ENCODE measurements around the gene NUCKS1.

The NUCKS1 gene

DNA sequence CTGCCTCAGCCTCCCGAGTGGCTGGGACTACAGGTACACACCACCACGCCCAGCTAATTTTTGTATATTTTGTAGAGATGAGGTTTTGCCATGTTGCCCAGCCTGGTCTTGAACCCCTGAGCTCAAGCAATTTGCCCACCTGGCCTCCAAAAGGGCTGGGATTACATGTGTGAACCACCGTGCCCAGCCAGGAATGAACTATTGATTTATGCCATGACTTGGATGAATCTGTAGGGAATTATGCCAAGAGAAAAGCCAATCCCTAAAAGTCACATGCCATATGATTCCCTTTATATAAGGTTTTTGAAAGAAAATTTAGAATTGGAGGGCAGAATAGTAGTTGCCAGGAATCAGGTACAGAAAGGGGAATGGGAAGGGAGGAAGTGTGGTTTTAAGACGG lies 50.6 kb downstream of the NUCKS1 start:
- no peak for ATAC-seq

DNA sequence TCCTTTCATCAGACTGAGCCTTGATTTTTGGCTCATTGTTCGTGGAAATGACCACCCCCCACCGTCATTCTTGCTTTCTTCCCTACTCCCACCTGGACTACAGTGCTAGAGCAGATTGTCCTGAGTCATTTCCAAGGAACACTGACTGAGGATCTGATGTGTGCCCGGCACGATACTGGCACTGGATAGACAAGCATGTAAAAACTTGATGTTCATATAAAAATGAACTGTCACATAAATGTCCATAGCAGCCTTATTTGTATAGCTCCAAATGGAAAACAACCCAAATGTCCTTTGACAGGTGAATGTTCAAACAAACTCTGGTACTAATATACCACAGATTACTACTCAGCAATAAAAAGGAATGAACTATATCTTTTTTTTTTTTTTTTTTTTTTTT lies 51.1 kb downstream of the NUCKS1 start:
- ATAC-seq: no peak

DNA sequence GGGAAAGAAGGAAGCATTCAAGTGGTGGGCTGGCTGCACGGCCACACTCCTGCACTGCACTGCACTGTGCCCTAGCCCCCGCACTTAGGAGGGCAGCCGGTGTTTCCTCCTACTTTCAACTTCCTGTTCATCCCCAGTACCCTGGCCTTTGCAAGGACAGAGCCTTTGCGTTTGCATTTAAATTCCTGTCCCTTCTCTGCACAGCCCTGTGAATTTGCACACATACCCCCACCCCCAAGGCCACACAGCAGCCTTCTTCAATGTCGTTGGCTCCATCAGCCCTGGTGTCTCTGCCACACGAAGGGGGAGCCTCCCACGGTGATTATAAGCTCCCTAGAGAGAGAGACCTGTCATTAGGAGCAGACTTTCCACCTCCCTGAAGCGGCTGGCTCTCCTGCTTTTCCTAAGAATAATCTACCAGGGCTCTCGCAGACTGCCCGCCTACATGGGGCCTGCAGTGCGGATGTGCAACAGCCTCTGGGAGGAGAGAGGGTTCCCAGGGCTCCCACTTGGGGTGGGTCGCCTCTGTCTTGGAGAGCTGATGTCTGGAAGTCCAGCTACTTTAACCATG lies 56.5 kb downstream of the NUCKS1 start:
- ATAC-seq: no peak

DNA sequence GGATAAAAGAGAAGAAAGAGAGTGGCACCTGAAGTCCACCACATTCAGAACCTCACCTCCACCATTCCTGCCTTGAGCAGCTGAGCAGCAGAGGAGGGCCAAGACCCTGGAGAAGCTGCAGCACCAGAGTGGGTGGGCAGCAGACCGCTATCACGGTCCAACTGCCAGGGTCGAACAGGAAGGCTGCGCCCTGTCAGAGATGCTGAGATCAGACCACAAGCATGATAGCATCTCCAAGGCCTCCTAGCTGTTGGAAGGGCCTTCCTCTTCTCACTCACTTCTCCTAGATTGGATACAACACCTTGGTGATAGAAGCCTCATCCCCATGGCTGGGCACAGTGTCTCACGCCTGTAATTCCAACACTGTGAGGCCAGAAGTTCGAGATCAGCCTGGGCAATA lies 57.6 kb downstream of the NUCKS1 start:
- ATAC-seq: no peak

DNA sequence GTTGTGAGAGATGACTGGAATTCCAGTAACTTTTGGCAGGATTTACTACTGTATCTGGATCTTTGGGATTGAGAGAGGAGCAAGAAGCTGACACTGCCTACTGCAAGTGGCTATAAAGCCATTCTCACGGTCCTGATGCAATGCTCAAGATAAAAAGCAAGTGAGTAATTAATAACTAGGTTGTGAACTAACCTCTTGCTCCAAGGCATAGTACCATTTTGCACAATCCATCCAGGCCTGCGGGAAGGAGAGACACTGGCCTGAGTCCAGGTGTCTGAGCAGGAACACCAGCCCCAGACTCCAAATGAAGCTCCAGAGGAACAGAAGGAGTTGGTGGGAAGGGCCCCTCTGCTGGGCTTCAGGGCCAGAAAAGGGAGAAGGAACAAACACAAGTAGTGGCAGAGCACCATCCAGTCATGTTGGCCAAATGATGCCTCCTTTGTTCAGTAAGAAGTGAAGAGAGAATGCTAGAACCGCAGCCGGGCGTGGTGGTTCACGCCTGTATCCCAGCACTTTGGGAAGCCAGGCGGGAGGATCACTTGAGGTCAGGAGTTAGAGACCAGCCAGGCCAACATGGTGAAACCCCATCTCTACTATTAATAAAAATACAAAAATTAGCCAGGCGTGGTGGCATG lies 59.7 kb downstream of the NUCKS1 start:
- ATAC-seq: no peak

DNA sequence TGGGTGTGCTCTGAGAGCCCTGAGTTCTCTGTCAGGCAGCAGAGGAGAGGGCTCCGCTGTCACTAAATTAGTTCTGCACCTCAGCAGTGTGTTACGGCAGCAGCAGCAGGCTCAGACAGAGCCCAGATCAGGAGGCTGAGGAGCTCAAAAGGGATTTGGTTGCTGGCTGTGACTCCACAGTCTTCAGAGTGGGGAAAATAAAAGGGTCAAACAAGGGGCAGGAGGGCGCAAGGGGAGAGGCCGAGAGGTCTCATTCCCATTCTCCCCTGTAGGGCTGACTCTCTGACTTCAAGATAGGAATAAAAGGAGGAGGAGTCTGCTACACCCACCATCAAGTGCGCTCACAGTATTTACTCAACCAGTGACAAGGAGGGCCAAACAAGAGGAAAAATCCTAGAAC lies 60.5 kb downstream of the NUCKS1 start:
- ATAC-seq: no peak

DNA sequence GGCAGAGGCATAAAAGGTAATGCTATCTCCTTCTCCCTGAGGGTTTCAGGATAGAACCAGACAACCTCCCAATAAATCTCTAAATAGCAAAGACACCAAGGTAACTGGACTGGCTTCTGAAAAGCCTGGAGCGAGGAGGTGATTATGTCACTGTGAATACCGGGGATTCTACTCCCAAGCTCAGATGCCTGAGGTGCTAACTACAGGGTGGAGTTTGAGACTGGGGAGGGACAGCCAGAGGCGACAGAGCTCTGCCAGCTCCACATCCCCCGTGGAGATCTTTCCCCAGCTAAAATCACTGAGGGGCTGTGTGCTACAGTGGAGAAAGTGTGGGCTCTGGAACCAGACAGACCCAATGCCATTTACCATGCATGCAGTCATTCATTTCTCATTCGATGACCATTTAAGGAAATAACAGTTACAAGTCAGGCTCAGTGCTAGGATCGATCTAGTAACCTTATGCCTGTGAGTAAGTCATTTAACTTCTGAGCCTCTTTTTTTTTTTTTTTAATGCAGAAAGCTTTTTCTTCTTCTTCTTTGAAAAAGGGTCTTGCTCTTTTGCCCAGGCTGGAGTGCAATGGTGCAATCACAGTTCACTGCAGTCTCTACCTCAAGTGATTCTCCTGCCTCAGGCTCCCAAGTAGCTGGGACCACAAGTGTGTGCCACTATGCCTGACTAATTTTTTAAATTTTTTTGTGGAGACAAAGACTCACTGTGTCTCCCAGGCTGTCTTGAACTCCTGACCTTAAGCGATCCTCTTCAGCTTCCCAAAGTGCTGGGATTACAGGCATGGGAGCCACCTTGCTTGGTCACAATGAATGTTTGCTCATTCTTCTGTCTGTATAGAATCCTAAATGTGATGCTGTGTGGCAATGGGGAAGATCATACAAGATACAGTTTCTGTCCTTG lies 61.6 kb downstream of the NUCKS1 start:
- ATAC-seq: no peak

- ATAC-seq: no peak
Observed at GRCh38 chr1:205687242-205687641, 62.7 kb downstream of the NUCKS1 start.

GRCh38 chr1:205681364-205681763 lies 68.6 kb downstream of the NUCKS1 start:
- ATAC-seq: no peak

DNA sequence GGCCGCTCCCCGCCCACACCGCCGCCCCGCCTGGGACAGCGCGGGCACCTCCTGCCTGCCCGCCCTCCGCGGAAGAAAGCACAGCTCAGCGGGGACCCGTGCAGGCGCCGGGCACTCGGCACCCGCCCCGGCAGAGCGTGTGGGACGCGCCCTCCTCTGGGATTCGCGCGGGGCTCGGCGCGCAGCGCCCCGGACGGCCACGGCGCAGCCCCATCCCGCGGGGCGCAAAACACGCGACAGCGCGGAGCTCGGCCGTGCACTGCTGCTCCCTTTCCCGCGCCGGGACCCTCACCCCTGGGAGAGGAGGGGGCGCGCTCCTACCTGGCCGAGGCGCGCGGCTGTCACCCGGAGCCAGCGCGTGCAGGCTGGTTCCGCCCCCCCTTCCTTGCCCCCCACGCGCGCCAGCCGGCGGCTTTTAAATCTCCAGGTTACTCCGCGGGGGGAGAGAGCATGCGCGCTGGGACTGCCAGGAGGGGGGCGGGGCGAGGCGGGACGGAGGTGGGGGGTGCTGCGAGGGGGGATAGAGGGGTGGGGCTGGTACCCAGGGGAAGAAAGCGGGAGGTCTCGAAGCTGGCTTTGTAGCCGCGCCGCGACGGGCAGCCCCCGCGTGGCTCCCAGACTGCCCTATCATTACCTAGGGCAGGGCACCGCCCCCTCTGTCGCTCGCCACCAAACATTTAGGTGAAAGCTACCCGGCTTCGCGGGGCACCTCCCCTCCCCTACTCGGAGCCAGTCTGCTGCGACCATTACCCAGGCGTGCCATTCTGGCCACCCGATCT lies 69.7 kb downstream of the NUCKS1 start, which contains the start of gene SLC45A3:
Gene SLC45A3 (minus strand): TSS at position 437 of the 779 bp plus-strand sequence. CDS start 15,853 bp downstream, outside the sequence.
- ATAC-seq: peak; percentile 72 to 76

DNA sequence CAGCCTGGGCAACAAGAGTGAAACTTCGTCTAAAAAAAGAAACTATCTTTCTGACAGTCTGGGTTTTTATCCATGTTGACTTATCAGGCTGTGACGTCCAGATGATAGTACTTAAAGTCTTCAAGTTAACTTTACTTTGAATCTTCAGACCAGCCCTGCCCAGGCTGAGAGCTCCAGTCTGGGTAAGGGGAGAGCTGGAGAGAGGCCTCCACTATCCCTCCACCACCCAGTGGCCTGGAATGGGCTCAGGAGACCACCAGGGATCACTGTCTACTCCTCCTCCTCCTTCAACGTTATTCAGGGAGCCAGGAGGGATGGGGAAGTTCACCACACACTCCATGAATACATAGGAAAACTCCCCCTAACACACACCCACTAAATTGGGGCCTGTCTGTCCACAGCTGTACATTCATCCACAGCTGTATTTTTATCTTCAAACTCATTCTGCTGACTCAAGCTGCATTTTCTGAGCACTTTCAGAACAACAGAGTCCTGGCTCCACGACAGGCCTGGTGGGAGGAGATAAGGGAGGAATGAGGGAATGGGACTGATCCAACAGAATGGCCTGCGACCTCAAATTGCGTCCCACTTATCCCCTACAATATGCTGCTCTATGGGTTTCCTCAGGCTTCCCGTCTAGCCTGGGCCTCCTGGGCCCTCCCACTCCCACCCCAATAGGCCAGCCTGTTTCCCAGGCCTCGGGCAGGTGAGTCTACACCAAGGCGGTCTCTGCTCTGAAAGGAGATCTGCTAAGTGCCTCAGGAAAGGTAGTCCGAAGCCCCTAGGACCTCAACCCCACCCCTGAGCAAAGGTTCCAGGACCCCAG lies 71.5 kb downstream of the NUCKS1 start:
- ATAC-seq: no peak

- ATAC-seq: no peak
Observed at GRCh38 chr1:205677167-205677566, 72.8 kb downstream of the NUCKS1 start.

DNA sequence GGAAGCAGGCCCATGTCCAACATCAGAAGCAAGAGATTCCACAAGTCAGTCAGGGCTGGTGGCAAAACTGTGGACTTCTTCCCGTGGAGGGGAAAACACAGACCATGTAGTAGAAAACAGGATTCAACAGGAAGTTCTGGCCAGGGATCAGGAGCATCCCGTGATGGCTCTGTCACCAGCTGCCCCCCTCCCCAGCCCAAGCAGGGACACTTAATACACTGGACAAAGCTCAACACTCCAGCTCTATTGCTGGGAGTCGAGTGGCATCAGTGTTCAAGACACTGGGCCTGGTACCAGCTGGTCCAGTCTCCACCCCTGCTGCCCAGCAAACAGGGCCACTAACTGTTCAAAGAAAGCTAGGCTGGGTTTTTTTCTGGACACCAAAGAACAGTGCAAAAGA lies 73.4 kb downstream of the NUCKS1 start:
- no peak for ATAC-seq

DNA sequence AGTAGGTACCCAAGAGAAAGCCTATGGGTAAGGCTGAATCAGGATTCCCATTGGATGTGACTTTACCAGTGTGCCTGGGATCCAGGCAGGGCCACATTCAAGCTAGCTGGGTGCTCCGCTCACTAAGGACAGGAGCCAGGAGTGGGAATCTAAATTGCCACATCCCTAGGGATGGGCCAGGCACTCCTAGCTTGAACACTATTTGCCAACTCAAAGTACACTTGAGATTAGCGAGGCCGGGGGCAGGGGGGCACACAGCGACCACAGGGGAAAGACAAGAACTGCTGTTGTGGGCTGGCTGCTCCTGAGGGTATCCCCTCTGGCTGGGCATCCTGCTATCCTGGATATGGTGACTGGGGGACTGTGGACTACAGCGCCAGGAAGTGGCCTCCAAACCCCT lies 74.0 kb downstream of the NUCKS1 start:
- no peak for ATAC-seq

DNA sequence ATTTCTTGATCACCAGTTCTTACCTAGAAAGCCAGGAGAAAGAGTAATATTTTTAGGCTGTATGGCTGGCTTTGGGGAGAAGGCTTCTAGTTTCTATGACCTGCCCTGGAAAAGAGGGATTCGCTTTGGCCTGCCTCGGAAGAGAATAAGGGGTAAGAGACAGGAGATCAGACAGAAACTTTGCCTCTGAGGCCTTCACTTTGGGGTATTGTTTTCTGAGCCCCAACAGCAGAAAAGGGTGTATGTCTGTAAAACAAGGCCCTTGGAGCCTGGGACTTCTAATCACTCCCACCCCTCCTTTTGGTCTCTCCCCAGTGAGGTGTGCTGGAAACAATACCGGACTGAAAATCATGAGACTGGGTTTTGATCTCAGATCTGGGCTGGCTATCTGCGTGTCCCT lies 74.7 kb downstream of the NUCKS1 start:
- ATAC-seq: no peak

GRCh38 chr1:205672970-205673369 lies 77.0 kb downstream of the NUCKS1 start:
- ATAC-seq: no peak

- ATAC-seq: no peak
Observed at GRCh38 chr1:205672395-205672889, 77.5 kb downstream of the NUCKS1 start.

DNA sequence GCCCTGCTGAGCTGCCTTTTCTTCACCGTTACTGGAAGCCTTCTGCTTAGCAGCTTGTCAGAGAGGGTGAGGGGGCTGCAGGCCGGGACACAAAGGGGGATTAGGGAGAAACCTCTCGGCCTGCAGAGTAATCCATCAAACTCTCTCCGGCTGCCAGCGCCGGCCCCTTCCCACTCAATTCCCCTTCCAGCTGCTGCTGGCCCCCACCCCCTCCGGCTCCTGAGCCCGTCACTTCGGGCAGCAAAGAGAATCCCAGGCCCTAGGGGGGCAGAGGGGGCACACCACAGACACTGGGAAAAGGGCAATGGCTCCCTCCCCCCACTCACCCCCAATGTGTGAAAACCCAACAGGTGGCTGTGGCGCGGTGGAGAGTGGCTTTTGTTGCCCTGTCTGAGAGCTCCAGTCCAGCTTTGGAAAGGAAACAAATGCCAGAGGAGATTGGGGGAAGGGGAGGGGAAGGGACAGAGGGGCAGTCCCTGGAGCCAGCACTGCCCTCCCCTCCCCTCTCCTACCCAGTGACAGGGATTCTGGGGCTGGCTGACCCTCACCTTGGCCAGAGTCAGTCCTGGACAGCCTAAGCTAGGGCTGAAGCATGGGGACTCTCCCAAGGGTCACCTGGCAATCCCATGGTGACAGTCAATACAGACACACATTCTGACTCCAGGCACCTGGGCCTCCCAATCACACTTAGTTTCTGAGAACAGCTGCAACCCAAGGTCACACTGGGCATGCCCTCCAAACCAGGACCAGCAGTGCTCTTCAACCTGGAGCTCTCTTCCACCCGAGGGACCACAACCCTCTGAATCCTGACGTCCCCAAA lies 79.2 kb downstream of the NUCKS1 start:
- no peak for ATAC-seq

DNA sequence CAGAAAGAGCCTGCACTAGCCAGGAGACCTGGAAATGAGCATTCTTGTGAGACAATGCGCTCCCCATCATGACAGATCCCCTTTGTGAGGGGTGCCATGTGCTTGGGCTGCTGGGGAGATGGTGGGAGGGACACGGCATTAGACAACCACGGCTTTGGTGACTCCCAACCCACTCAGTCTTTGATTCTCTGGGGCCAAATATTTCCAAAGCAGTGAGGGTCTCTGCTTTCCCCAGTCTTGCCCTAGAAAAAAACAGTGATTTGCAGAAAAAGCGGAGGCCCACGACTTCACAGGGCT lies 79.9 kb downstream of the NUCKS1 start:
- ATAC-seq: no peak

- ATAC-seq: peak in 1 of 2 donors; percentile 39
Observed at GRCh38 chr1:205669341-205670149, 80.4 kb downstream of the NUCKS1 start.
